Naive thymus-derived CD4-positive, alpha-beta T cell (primary cell): ENCODE data around the gene CD44. TPM values are rescaled to one million over a fixed set of nuclear protein-coding genes. Genes with fewer than 3 reads are reported as not detected.
A peak's percentile ranks its signal among the peaks of the same experiment; 100 is the strongest.

Source experiments
- ATAC-seq: fragments of 150-1000 bp; cut with Tn5 transposase; 2 replicates; pipeline ENCODE4 v1.10.0; 2021; ENCODE audit warnings: mild to moderate bottlenecking, moderate library complexity
- CTCF ChIA-PET: fragments of 350-600 bp; sonication (Branson Sonifier 250); formaldehyde crosslinking; loops from one replicate; lab custom pipeline; 2021; ENCODE audit warnings: antibody characterized with exemption; lab: Charles Lee
- POLR2A ChIA-PET: fragments of 350-600 bp; sonication (Branson Sonifier 250); formaldehyde crosslinking; loops from one replicate; lab custom pipeline; 2021; ENCODE audit warnings: antibody characterized with exemption, inconsistent platforms; lab: Charles Lee
- DNase-seq, 9 donors: peaks; one replicate each; pipeline versions ENCODE4 v3.0.0 to v3.0.0-alpha.2; 2020 to 2022; ENCODE audit warnings: mixed read lengths in 1 of 9
- H3K27ac ChIP-seq: one replicate; pipeline ENCODE4 v1.7.0; 2013; ENCODE audit warnings: mild to moderate bottlenecking, low read depth, low read length, moderate library complexity
- H3K27me3 ChIP-seq, 2 donors: one replicate each; pipeline ENCODE4 v1.7.0; 2013; ENCODE audit warnings: low read length in 2 of 2, mild to moderate bottlenecking in 2 of 2, moderate library complexity in 2 of 2; ENCODE audit not compliant: control insufficient read depth in 2 of 2, insufficient read depth in 2 of 2
- H3K36me3 ChIP-seq, 3 experiments: 1 replicate in 2 of 3; 2 replicates in 1 of 3; pipeline ENCODE4 v1.7.0; 2013; ENCODE audit warnings: low read length in 3 of 3, mild to moderate bottlenecking in 3 of 3, moderate library complexity in 1 of 3; ENCODE audit not compliant: insufficient read depth in 3 of 3, control insufficient read depth in 2 of 3
- H3K4me1 ChIP-seq, 2 donors: one replicate each; pipeline ENCODE4 v1.7.0; 2013; ENCODE audit warnings: low read length in 2 of 2, mild to moderate bottlenecking in 2 of 2, moderate library complexity in 1 of 2; ENCODE audit not compliant: control insufficient read depth in 2 of 2, insufficient read depth in 2 of 2
- H3K4me3 ChIP-seq: 2 replicates; pipeline ENCODE4 v1.7.0; 2013; ENCODE audit warnings: mild to moderate bottlenecking, low read length
- H3K9me3 ChIP-seq, 3 experiments: 1 replicate in 2 of 3; 2 replicates in 1 of 3; pipeline ENCODE4 v1.7.0; 2013; ENCODE audit warnings: low read length in 3 of 3; ENCODE audit not compliant: control insufficient read depth in 2 of 3
- H3K27ac Mint-ChIP-seq, 9 donors: one replicate each; pipeline ENCODE4 v1.8.0; 2020 to 2022; ENCODE audit warnings: mixed read lengths in 9 of 9, mild to moderate bottlenecking in 8 of 9, moderate library complexity in 5 of 9, inconsistent platforms in 2 of 9
- H3K27me3 Mint-ChIP-seq, 5 donors: one replicate each; pipeline ENCODE4 v1.8.0; 2021 to 2022; ENCODE audit warnings: mixed read lengths in 5 of 5, mild to moderate bottlenecking in 1 of 5
- H3K36me3 Mint-ChIP-seq, 5 donors: one replicate each; pipeline ENCODE4 v1.8.0; 2020 to 2022; ENCODE audit warnings: mixed read lengths in 5 of 5, mild to moderate bottlenecking in 3 of 5, inconsistent platforms in 1 of 5
- H3K4me1 Mint-ChIP-seq, 7 donors: one replicate each; pipeline ENCODE4 v1.8.0; 2020 to 2022; ENCODE audit warnings: mixed read lengths in 7 of 7, mild to moderate bottlenecking in 3 of 7, inconsistent platforms in 1 of 7
- H3K4me3 Mint-ChIP-seq, 10 donors: one replicate each; pipeline ENCODE4 v1.8.0; 2020 to 2022; ENCODE audit warnings: mild to moderate bottlenecking in 10 of 10, mixed read lengths in 10 of 10, moderate library complexity in 6 of 10, inconsistent platforms in 2 of 10
- H3K9me3 Mint-ChIP-seq, 11 donors: one replicate each; pipeline ENCODE4 v1.8.0; 2020 to 2022; ENCODE audit warnings: mixed read lengths in 11 of 11, mild to moderate bottlenecking in 4 of 11, inconsistent platforms in 1 of 11, moderate library complexity in 1 of 11
- intact Hi-C, 2 donors: fragments of 100-400 bp; cut with micrococcal nuclease; formaldehyde crosslinking; loops; one replicate each; pipeline ENCODE4 v1.15.1; 2023
- polyA plus RNA-seq, 2 donors: library from polyadenylated mRNA; unstranded; fragments of 300-500 nt; fragmentation: Illumina TruSeq; gene quantifications; one replicate each; pipeline ENCODE4 v1.2.3, GENCODE V29; 2021
- total RNA-seq, 6 experiments: library from RNA in 5 of 6; stranded (reverse) in 5 of 6; gene quantifications; 1 replicate in 5 of 6; 2 replicates in 1 of 6; pipeline ENCODE4 v1.2.3 and lab custom pipeline; 2021 to 2026

Gene CD44
- total and polyA plus RNA-seq, 7 experiments from 2014 or later, result 332 to 1,223 (median 755) TPM

- H3K4me3 Mint-ChIP-seq, result peak overlapping the region in 9 of 10 donors; percentile 46 to 94 (median 61)
- Histone ChIP-seq H3K36me3 (peaks cover 0 to 31% (median 0%) of the 10 kb centered on the region in 3 experiments), H3K4me1 (peaks cover 99 to 100% of the 10 kb centered on the region in 2 donors), H3K27me3 (no peaks in the 10 kb centered on the region), H3K9me3 (no peaks in the 10 kb centered on the region), H3K27ac (peak overlapping the region; percentile 65), H3K4me3 (peak overlapping the region; percentile 8)
- ChIA-PET CTCF (interaction anchor here (1.0 to 1.6 kb wide), 3 partner anchors 12 to 16 kb away, joined by 5 to 7 read pairs (median 6); no protein-coding TSS in a partner anchor), POLR2A (interaction anchor here (1.0 to 8.4 kb wide), 7 partner anchors 11 to 231 kb away, joined by 3 to 172 read pairs (median 7); partner anchors contain the start of gene CD44)
- peaks cover 74 to 100% (median 99%) of the 10 kb centered on the region in 7 donors for H3K4me1 Mint-ChIP-seq
- peaks cover 20 to 87% (median 72%) of the 10 kb centered on the region in 5 donors for H3K36me3 Mint-ChIP-seq
- H3K27me3 Mint-ChIP-seq, result no peaks in the 10 kb centered on the region
- H3K27ac Mint-ChIP-seq, result peak overlapping the region; percentile 58 to 100 (median 89)
- DNase-seq (no peak), ATAC-seq (peak; percentile 5)
- peaks cover 0 to 24% (median 0%) of the 10 kb centered on the region in 11 donors for H3K9me3 Mint-ChIP-seq
- intact Hi-C loops, result no loop called here
Measured at GRCh38 chr11:35151241-35151640, 12.3 kb downstream of the CD44 start.

DNA sequence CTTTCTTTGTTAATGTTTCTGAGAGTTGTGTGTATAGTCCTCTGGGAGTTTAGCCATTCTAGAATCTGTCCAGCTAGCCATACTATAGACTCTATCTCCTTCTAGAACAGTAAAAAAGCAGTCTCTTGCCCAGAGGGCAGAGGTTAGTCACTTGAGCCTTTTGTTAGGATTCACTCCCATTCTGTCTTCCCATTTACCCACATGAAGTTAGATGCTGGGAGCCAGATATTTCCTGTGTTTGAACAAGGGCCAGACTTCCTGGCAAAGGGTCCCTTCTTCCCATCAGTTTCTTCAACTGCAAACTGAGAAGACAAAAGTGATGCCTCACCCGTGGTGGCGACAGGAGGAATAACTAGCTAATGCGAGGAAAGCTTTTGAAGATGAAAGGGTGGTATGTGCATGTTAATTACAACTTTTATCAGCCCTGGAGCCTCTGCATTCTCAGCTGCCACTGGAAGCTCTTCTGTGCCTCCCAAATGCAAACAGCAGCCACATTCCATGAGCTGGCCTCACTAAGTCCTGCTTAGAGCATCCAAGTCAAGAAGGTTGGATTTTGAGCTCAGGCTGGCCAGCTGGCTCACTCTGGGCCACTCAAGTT lies 12.8 kb downstream of the CD44 start:
- Mint-ChIP-seq H3K27ac (peak overlapping the region in 8 of 9 donors; percentile 84 to 100 (median 91)), H3K4me1 (peaks cover 69 to 100% (median 98%) of the 10 kb centered on the region in 7 donors), H3K4me3 (peak overlapping the region in 9 of 10 donors; percentile 46 to 94 (median 61)), H3K36me3 (peaks cover 20 to 86% (median 66%) of the 10 kb centered on the region in 5 donors), H3K9me3 (peaks cover 0 to 24% (median 0%) of the 10 kb centered on the region in 11 donors), H3K27me3 (no peaks in the 10 kb centered on the region)
- H3K4me1 ChIP-seq, result peaks cover 99 to 100% of the 10 kb centered on the region in 2 donors
- no peak for ATAC-seq
- intact Hi-C loops, result no loop called here
- H3K9me3 ChIP-seq, result no peaks in the 10 kb centered on the region
- POLR2A ChIA-PET, result interaction anchor here (1.4 to 8.4 kb wide), 4 partner anchors 11 to 28 kb away, joined by 6 to 172 read pairs (median 16); partner anchors contain the start of gene CD44
- DNase-seq, result no peak
- H3K27ac ChIP-seq, result peak overlapping the region; percentile 65
- peaks cover 0 to 30% (median 0%) of the 10 kb centered on the region in 3 experiments for H3K36me3 ChIP-seq
- peak overlapping the region; percentile 8 for H3K4me3 ChIP-seq
- no peaks in the 10 kb centered on the region for H3K27me3 ChIP-seq
- CTCF ChIA-PET, result interaction anchor here (1.0 to 1.3 kb wide), 3 partner anchors 12 to 13 kb away, joined by 4 to 6 read pairs (median 5); no protein-coding TSS in a partner anchor

DNA sequence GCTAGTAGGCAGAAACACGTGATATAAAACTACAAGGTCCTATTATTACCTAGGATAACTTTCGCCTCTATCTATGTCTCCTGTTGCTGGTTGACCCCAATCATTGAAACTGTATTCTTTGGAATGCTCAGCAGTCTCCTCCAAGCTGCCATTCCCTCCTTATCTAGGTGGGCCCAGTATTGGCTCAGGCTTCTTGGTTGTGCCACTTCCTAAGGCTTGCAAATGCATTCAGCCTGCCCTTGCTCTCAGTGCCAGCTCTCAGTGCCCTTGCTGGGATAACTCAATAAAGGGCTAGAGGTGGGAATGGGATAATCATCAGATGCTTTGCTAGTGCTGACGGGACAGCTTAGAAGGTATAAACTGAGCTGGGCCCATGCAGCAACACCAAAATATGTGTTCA lies 13.6 kb downstream of the CD44 start:
- Mint-ChIP-seq H3K27me3 (no peaks in the 10 kb centered on the region), H3K36me3 (peaks cover 20 to 86% (median 70%) of the 10 kb centered on the region in 5 donors), H3K9me3 (peaks cover 0 to 24% (median 0%) of the 10 kb centered on the region in 11 donors), H3K4me1 (peaks cover 70 to 100% (median 98%) of the 10 kb centered on the region in 7 donors), H3K27ac (peak overlapping the region; percentile 12 to 100 (median 93)), H3K4me3 (peak overlapping the region; percentile 11 to 94 (median 59))
- H3K36me3 ChIP-seq, result peaks cover 0 to 22% (median 0%) of the 10 kb centered on the region in 3 experiments
- peaks cover 98% of the 10 kb centered on the region in 2 donors for H3K4me1 ChIP-seq
- ChIA-PET CTCF (interaction anchor here (1.1 to 1.3 kb wide), 2 partner anchors 13 kb away, joined by 4 to 5 read pairs; no protein-coding TSS in a partner anchor), POLR2A (interaction anchor here (1.4 to 8.4 kb wide), 2 partner anchors 10 to 25 kb away, joined by 6 to 172 read pairs; no protein-coding TSS in a partner anchor)
- no peaks in the 10 kb centered on the region for H3K27me3 ChIP-seq
- no peak overlapping the region for H3K4me3 ChIP-seq
- intact Hi-C loops, result no loop called here
- DNase-seq (no peak), ATAC-seq (no peak)
- H3K9me3 ChIP-seq, result no peaks in the 10 kb centered on the region
- peak overlapping the region; percentile 65 for H3K27ac ChIP-seq

DNA sequence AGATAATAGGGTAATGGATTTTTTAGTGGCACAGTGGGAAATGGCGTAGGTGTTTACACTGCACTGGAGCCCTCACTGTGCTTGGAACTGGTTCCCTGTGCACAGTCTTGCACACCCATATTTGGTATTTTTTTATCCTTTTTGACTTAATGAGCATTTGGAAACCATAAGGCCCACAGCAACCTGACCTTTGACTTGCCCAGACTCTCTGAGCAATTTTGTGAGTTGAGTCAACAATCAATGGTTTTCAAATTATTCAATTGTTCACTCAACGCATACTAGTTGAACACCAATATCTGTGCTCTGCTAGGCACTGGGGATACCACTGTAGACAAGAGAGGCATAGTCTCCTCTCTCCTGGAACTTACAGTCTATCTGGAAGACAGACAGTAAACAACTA lies 14.3 kb downstream of the CD44 start:
- H3K9me3 ChIP-seq, result no peaks in the 10 kb centered on the region
- H3K27me3 Mint-ChIP-seq, result no peaks in the 10 kb centered on the region
- peaks cover 0 to 22% (median 0%) of the 10 kb centered on the region in 3 experiments for H3K36me3 ChIP-seq
- no peaks in the 10 kb centered on the region for H3K27me3 ChIP-seq
- peak overlapping the region in 9 of 10 donors; percentile 11 to 94 (median 58) for H3K4me3 Mint-ChIP-seq
- intact Hi-C loops, result no loop called here
- H3K36me3 Mint-ChIP-seq, result peaks cover 20 to 84% (median 67%) of the 10 kb centered on the region in 5 donors
- DNase-seq (no peak), ATAC-seq (no peak)
- H3K4me1 Mint-ChIP-seq, result peaks cover 72 to 100% (median 99%) of the 10 kb centered on the region in 7 donors
- ChIA-PET POLR2A (interaction anchor here (1.1 to 21.8 kb wide), 4 partner anchors 9 to 153 kb away, joined by 3 to 354 read pairs (median 88); no protein-coding TSS in a partner anchor), CTCF (interaction anchor here (1.4 kb wide), 1 partner anchor 10 kb away, joined by 9 read pairs; no protein-coding TSS in a partner anchor)
- peaks cover 0 to 24% (median 0%) of the 10 kb centered on the region in 11 donors for H3K9me3 Mint-ChIP-seq
- no peak overlapping the region for H3K4me3 ChIP-seq
- H3K27ac Mint-ChIP-seq, result peak overlapping the region; percentile 12 to 100 (median 93)
- peaks cover 98 to 99% of the 10 kb centered on the region in 2 donors for H3K4me1 ChIP-seq
- peak overlapping the region; percentile 94 for H3K27ac ChIP-seq

DNA sequence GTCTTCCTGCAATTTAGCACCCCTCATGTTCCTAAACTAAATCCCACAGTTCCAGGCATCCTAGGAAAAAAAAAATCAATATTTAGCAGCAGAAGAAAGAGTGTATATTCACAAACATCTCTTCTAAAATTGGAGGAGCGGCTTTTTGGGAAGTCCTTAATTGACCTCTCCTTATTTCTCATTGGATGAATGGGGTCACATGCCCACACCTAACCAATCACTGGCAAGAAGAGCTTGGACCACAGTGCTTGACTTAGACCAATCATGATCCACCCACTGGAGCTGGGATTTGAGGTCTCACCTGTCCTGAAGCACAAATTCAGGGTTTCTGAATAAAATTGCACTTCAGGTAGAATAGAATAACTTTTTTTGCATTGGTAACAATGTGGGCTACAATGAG lies 16.0 kb downstream of the CD44 start:
- H3K9me3 Mint-ChIP-seq, result peaks cover 0 to 24% (median 0%) of the 10 kb centered on the region in 11 donors
- H3K27me3 Mint-ChIP-seq, result no peaks in the 10 kb centered on the region
- POLR2A ChIA-PET, result interaction anchor here (0.7 to 21.8 kb wide), 8 partner anchors 6 to 258 kb away, joined by 3 to 354 read pairs (median 8); no protein-coding TSS in a partner anchor
- H3K27ac Mint-ChIP-seq, result peak overlapping the region; percentile 48 to 100 (median 93)
- no peak overlapping the region for H3K4me3 ChIP-seq
- ATAC-seq (no peak), DNase-seq (no peak)
- peaks cover 98 to 99% of the 10 kb centered on the region in 2 donors for H3K4me1 ChIP-seq
- peaks cover 13 to 79% (median 56%) of the 10 kb centered on the region in 5 donors for H3K36me3 Mint-ChIP-seq
- H3K27me3 ChIP-seq, result no peaks in the 10 kb centered on the region
- peak overlapping the region in 8 of 10 donors; percentile 7 to 94 (median 56) for H3K4me3 Mint-ChIP-seq
- intact Hi-C loops, result loop anchor here in 1 of 2 donors (1.0 kb wide), 1 partner anchor 8 kb away; no protein-coding TSS in a partner anchor
- H3K36me3 ChIP-seq, result peaks cover 0 to 18% (median 0%) of the 10 kb centered on the region in 3 experiments
- peak overlapping the region; percentile 94 for H3K27ac ChIP-seq
- CTCF ChIA-PET, result interaction anchor here (0.7 to 2.6 kb wide), 3 partner anchors 8 to 81 kb away, joined by 3 to 9 read pairs (median 8); no protein-coding TSS in a partner anchor
- peaks cover 65 to 100% (median 99%) of the 10 kb centered on the region in 7 donors for H3K4me1 Mint-ChIP-seq
- H3K9me3 ChIP-seq, result no peaks in the 10 kb centered on the region

GRCh38 chr11:35155677-35156076 lies 16.7 kb downstream of the CD44 start:
- peak overlapping the region in 8 of 10 donors; percentile 24 to 94 (median 51) for H3K4me3 Mint-ChIP-seq
- H3K36me3 Mint-ChIP-seq, result peaks cover 13 to 79% (median 52%) of the 10 kb centered on the region in 5 donors
- no peak for ATAC-seq
- Histone ChIP-seq H3K27ac (peak overlapping the region; percentile 94), H3K36me3 (peaks cover 0 to 14% (median 0%) of the 10 kb centered on the region in 3 experiments), H3K4me3 (no peak overlapping the region), H3K4me1 (peaks cover 97 to 98% of the 10 kb centered on the region in 2 donors), H3K27me3 (no peaks in the 10 kb centered on the region), H3K9me3 (no peaks in the 10 kb centered on the region)
- DNase-seq, result no peak
- H3K9me3 Mint-ChIP-seq, result peaks cover 0 to 24% (median 0%) of the 10 kb centered on the region in 11 donors
- intact Hi-C loops, result loop anchor here in 1 of 2 donors (1.0 kb wide), 2 partner anchors 8 to 11 kb away; no protein-coding TSS in a partner anchor
- no peaks in the 10 kb centered on the region for H3K27me3 Mint-ChIP-seq
- ChIA-PET CTCF (interaction anchor here (2.6 kb wide), 1 partner anchor 10 kb away, joined by 8 read pairs; no protein-coding TSS in a partner anchor), POLR2A (interaction anchor here (1.1 to 21.8 kb wide), 8 partner anchors 7 to 73 kb away, joined by 3 to 354 read pairs (median 8); no protein-coding TSS in a partner anchor)
- H3K4me1 Mint-ChIP-seq, result peaks cover 67 to 100% (median 99%) of the 10 kb centered on the region in 7 donors
- peak overlapping the region; percentile 37 to 100 (median 93) for H3K27ac Mint-ChIP-seq
